Measurements from ENCODE around the gene LIFR. TPM values are rescaled to one million over a fixed set of nuclear protein-coding genes. Genes with fewer than 3 reads are reported as not detected.

Gene LIFR
- total RNA-seq, 4 donors from 2014 or later = 61.8 to 105 (median 78.0) TPM

DNA sequence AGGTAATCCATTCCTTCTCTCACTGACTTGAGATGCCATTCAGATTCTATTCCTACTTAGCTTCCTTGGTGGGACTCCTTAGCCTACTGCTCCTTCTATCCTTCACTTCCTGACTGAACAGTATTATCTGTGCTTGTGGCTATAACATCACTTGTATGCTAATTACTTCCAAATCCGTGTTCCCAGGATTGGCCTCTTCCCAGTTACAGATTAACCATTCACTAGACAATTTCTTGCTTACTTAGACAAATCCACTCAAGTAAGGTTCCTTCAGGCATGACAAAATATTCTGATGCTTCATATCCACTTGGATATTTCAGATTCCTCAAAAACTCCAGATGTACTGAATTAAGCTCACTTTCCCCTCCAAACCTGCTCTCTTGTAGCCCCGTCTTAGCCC, 18.3 kb downstream of the LIFR start:
- TF ChIP-seq CTCF (IDR thresholded peaks at IDR 0.05) = no peak
- no peak for TF ChIP-seq POLR2AphosphoS5 (IDR thresholded peaks at IDR 0.05)
- no peak for TF ChIP-seq EP300 (IDR thresholded peaks at IDR 0.05)
- no peak for TF ChIP-seq POLR2A (IDR thresholded peaks at IDR 0.05)
- Histone ChIP-seq H3K9me3 (no peaks in the 10 kb centered on the region), H3K27ac (no peak overlapping the region), H3K27me3 (no peaks in the 10 kb centered on the region), H3K36me3 (no peaks in the 10 kb centered on the region), H3K4me1 (peaks cover 2 to 73% (median 9%) of the 10 kb centered on the region in 3 donors), H3K4me3 (no peak overlapping the region)
- no peak for ATAC-seq
- 0 to 76% methylated on average over 1 to 2 of the region's 2 CpGs for WGBS, 2 donors (ENCODE audit: low coverage in 1 of 2)

- WGBS, 2 donors (ENCODE audit: low coverage in 1 of 2) = 76 to 79% methylated on average over 4 of the region's 4 CpGs
Observed at GRCh38 chr5:38537505-38537904, 18.9 kb downstream of the LIFR start.

GRCh38 chr5:38536968-38537367, 19.5 kb downstream of the LIFR start:
- Histone ChIP-seq H3K27ac (no peak overlapping the region), H3K4me3 (no peak overlapping the region), H3K27me3 (no peaks in the 10 kb centered on the region), H3K9me3 (no peaks in the 10 kb centered on the region), H3K4me1 (peaks cover 2 to 78% (median 9%) of the 10 kb centered on the region in 3 donors), H3K36me3 (no peaks in the 10 kb centered on the region)
- no peak for ATAC-seq
- TF ChIP-seq CTCF (IDR thresholded peaks at IDR 0.05) (no peak), POLR2A (IDR thresholded peaks at IDR 0.05) (no peak), POLR2AphosphoS5 (IDR thresholded peaks at IDR 0.05) (no peak), EP300 (IDR thresholded peaks at IDR 0.05) (no peak)
- 82 to 92% methylated on average over 3 of the region's 3 CpGs for WGBS, 2 donors (ENCODE audit: low coverage in 1 of 2)

More at GRCh38 chr5:38537505-38537904, 18.9 kb downstream of the LIFR start:
- no peaks in the 10 kb centered on the region for H3K27me3 ChIP-seq
- peaks cover 2 to 79% (median 9%) of the 10 kb centered on the region in 3 donors for H3K4me1 ChIP-seq
- no peak for ATAC-seq
- no peaks in the 10 kb centered on the region for H3K36me3 ChIP-seq
- no peak overlapping the region for H3K27ac ChIP-seq
- H3K4me3 ChIP-seq = no peak overlapping the region
- H3K9me3 ChIP-seq = no peaks in the 10 kb centered on the region
- TF ChIP-seq POLR2A (IDR thresholded peaks at IDR 0.05) (no peak), EP300 (IDR thresholded peaks at IDR 0.05) (no peak), POLR2AphosphoS5 (IDR thresholded peaks at IDR 0.05) (no peak), CTCF (IDR thresholded peaks at IDR 0.05) (no peak)

DNA sequence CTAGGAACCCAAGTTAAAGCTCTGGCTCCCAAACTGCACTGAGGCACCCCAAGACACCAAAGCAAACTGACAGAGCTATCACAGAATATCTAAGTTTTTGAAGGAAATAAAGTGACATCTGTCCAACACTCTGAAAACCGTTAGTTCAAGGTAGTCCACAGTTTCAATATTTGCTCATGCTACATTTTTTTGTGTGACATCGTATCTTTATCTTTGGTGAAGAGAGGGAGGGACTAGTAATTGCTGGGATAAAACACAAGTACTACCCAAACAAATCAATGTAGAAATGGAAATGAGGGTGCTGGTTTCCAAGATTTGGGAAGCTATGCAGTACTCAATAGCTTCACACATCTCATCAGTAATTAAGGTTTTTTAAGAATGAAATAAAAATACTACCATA, 20.6 kb downstream of the LIFR start:
- ATAC-seq = no peak
- Histone ChIP-seq H3K4me1 (peaks cover 2 to 67% (median 5%) of the 10 kb centered on the region in 3 donors), H3K27me3 (no peaks in the 10 kb centered on the region), H3K27ac (no peak overlapping the region), H3K4me3 (no peak overlapping the region), H3K36me3 (no peaks in the 10 kb centered on the region), H3K9me3 (no peaks in the 10 kb centered on the region)
- WGBS, 2 donors (ENCODE audit: low coverage in 1 of 2) = 76 to 83% methylated on average over 2 of the region's 2 CpGs
- TF ChIP-seq POLR2A (IDR thresholded peaks at IDR 0.05) (no peak), EP300 (IDR thresholded peaks at IDR 0.05) (no peak), CTCF (IDR thresholded peaks at IDR 0.05) (no peak), POLR2AphosphoS5 (IDR thresholded peaks at IDR 0.05) (no peak)

- no peaks in the 10 kb centered on the region for H3K9me3 ChIP-seq
- H3K4me3 ChIP-seq = no peak overlapping the region
- no peak for ATAC-seq
- H3K27ac ChIP-seq = no peak overlapping the region
- H3K36me3 ChIP-seq = no peaks in the 10 kb centered on the region
- H3K4me1 ChIP-seq = peaks cover 2 to 66% (median 3%) of the 10 kb centered on the region in 3 donors
- 80 to 100% methylated on average over 2 to 3 of the region's 4 CpGs for WGBS, 2 donors (ENCODE audit: low coverage in 1 of 2)
- H3K27me3 ChIP-seq = no peaks in the 10 kb centered on the region
- TF ChIP-seq POLR2AphosphoS5 (IDR thresholded peaks at IDR 0.05) (no peak), EP300 (IDR thresholded peaks at IDR 0.05) (no peak), CTCF (IDR thresholded peaks at IDR 0.05) (no peak), POLR2A (IDR thresholded peaks at IDR 0.05) (no peak)
Observed at GRCh38 chr5:38535248-38535750, 21.1 kb downstream of the LIFR start.
